Suppressor macrophage (primary cell): ENCODE results near the gene ADAM30.

ENCODE experiments used
- DNase-seq, 4 experiments: peaks; one replicate each; pipeline ENCODE4 v3.0.0-alpha.2; 2020 to 2022

Gene ADAM30

DNA sequence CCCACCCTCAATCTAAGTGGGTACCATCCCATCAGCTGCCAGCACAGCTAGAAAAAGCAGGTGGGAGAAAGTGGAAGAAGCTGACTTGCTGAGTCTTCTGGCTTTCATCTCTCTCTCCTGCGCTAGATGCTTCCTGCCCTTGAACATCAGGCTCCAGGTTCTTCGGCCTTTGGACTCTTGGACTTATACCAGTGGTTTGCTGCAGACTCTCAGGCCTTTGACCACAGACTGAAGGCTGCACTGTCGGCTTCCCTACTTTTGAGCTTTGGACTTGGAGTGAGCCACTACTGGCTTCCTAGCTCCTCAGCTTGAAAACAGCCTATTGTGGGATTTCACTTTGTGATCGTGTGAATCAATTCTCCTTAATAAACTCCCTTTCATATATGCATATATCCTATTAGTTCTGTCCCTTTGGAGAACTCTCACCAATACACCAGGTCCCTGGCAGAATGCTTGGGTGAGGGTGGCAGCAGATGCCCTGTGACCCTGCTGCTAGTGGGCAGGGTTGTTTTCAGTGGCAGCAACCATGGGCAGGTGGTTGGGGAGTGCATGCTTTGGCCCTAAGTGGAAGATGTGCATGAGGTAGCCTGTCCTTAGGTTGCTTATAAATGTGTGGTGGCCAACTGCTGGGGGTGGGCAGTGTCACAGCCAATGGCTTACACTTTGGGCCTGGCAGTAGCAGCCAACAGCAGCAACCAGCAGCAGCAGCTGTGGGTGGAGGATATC, 10.8 kb upstream of the ADAM30 start:
- DNase-seq: no peak

DNA sequence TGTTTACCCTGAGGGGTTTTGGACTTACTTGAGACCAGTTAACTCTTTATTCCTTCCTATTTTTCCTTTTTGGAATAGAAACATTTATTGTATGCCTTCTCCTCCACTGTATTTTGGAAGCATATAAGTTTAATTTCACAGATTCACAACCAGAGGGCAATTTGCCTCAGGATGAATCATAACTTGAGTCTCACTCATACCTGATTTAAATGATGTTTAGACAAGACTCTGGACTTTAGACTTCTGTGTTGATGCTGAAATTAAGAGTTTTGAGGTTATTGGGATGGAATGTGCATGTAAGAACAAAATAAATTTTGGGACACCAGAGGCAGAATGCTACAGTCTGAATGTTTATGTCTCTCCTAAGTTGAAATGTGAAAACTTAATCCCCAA, 7.1 kb upstream of the ADAM30 start:
- no peak for DNase-seq

GRCh38 chr1:119902775-119903442, 6.6 kb upstream of the ADAM30 start:
- DNase-seq: no peak

- no peak for DNase-seq
Observed at GRCh38 chr1:119898981-119899720, 2.8 kb upstream of the ADAM30 start.

- DNase-seq: no peak
Observed at GRCh38 chr1:119898530-119898929, 2.2 kb upstream of the ADAM30 start.

GRCh38 chr1:119895102-119895501, 1.2 kb downstream of the ADAM30 start:
- DNase-seq: no peak

DNA sequence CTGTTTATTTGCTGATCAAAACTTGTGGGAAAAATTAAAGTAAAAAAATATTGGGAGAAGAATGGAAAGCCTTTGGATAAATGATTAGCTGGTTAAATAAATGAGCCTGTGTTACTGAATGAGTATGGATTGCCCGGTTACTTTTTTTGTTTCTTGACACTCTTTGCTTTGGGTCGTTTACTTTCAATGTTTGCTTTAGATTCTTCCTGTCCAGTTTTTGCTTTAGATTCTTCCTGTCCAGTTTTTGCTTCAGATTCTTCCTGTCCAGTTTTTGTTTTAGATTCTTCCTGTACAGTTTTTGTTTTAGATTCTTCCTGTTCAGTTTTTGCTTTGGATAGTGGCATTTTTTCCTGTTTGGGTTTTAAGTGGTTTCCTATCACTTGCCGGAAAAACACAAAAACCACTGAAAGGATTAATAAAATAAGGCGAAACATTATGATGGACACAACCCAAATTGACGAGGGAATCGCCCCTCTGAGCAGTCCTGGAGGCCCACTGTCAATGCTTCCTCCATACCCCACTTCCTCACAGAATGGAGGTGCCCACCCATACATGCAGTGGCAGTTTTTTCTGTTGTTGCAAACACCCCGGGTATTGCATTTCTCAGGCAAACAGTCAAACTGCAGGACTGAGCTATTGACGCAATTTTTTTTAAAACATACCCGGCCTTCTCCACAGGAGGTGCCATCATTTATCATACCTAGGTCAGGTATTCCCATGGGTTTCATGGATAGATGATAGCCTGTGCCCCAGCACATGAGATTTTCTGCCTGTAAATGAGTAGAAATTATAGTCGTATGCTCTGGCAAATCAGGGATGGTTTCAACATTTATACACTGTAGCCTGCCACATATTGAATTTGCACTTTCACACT, 2.3 kb downstream of the ADAM30 start:
- DNase-seq: no peak

GRCh38 chr1:119893238-119893791, 3.0 kb downstream of the ADAM30 start:
- DNase-seq: no peak

GRCh38 chr1:119891386-119891785, 4.9 kb downstream of the ADAM30 start:
- DNase-seq: no peak

DNA sequence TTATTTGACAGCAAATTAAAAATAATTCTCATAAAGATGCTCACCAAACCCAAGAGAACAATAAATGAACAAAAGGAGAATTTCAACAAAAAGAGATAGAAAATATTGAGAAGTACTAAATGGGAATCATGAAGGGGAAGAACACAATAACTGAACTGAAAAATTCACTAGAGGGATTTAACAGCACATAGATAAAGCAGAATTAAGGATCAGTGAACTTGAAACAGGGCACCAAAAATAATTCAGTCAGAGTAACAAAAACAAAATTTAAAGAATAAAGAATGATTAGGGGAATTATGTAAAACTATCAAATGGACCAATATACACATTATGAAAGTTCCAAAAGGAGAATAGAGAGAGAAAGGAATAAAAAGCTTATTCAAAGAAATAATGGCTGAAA, 7.8 kb downstream of the ADAM30 start:
- no peak for DNase-seq

DNA sequence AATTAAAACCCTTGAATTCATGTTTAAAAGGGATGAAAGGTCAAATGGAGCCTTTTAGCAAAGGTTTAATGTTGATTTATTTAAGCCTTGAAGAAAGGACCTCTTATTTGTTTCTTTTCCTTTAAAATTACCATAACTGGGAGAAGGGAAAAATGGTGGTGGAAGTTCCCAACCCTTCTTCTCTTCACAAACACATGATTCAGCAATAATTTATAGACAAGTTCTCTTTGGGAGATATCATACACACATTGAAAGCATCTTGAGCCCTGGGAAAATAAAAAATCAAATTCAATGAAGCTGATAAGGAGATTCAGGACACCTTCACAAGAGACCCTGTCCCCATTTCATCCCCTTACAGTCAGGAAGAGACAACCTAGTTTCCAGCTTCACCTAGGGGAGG, 8.9 kb downstream of the ADAM30 start:
- no peak for DNase-seq

DNA sequence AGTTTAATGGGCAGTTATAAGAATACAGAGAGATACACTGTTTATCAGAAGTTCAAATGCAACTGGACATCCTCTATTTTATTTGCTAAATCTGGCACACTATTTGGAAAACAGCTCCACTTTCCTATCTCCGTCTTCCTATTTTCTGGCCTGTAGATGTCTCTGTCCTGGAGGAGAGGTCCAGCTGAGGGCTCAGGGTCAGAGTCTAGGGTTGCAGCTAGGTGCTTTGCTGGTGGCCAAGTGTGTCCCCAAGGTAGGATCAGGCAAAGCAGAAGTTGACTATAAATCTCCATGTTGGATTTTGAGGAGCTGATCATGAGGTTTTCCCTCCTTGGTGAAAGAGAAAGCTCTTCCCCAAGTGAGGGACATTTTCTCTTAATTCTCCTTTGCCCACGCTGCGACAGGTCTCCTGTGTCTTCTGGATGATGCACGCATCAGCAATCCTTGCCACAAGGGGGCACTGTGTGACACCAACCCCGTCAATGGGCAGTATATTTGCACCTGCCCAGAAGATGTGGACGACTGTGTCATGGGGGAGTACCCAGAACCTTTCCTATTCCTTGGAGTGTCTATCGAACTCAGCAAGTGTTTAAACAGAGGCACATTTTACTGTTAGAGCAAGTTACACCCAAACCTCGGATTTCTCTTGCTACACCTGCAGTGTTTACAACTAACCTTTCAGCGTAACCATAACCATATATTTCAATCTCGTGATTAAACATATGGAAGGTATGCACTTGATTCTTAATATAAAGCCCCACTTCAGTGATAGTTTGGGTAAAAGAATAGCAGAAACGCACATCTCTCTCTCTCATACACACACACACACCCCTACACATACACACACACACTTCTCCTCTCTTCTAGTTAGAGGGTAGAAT, 10.2 kb downstream of the ADAM30 start:
- peak; percentile 50 to 69 (median 55) for DNase-seq

- no peak for DNase-seq
Observed at GRCh38 chr1:119884711-119885110, 11.6 kb downstream of the ADAM30 start.

DNA sequence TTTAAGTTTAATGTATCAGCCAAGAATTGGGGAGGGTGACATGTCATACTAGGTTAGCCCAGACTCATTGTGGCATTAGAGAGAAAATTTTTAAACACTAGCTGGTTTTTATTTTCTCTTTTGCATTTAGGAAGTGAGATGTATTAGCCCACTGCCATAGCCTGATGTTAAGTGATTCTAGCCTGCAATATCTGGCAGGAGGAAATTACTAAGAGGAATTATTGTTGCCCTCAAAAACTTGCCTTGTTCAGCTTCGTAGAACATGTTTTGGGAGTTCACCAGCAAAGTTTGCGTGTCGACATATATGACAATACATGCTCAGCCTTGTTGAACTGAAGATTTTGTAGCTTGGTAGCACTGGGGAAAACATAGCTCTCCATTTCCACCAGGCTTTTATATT, 12.5 kb downstream of the ADAM30 start:
- peak in 2 of 4 experiments; percentile 12 to 35 for DNase-seq

GRCh38 chr1:119882132-119883049, 13.9 kb downstream of the ADAM30 start:
- DNase-seq: peak; percentile 28 to 68 (median 55)

DNA sequence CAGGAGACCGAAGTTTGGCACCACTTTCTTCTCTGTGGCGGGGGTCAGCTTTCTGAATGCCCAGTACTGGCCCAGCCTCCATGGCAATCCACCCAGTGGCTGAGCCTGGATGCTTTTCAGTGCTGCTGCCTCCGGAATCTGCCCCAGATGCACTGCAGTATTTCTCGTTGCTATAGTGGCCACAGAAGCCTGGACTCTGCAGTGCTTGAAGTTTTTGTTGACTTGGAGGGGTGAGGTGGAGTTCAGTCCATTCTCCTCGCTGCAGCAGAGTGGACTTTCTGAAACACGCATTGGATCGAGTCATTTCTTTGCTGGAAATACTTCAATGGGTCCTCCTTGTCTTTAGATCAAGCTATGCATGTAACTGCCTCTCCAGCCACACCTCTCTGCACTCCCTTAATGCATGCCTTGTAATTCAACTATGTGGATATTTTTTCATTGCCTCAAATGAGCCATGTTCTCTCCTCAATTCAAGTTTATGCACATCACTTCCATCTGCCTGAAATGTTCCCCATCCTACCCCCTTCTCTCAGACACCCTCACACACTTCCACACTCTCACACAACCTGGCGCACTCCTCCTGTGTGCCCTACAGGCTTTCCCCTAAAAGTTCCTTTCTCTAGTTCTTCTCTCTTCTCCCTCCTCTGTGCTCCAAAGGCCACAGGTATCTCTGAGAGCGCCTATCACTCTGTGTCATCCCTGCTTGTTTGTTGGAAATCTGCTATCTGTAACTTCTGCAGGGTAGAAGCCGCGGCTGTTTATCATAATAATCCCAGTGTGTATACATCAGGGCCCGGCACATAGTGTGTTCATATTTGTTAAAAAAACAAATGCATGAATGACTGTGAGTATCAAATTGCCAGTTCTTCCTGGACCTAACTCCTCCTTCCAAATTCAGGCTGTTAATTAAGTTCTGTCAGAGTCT, 16.5 kb downstream of the ADAM30 start:
- DNase-seq: no peak

GRCh38 chr1:119878171-119878570, 18.1 kb downstream of the ADAM30 start:
- no peak for DNase-seq

DNA sequence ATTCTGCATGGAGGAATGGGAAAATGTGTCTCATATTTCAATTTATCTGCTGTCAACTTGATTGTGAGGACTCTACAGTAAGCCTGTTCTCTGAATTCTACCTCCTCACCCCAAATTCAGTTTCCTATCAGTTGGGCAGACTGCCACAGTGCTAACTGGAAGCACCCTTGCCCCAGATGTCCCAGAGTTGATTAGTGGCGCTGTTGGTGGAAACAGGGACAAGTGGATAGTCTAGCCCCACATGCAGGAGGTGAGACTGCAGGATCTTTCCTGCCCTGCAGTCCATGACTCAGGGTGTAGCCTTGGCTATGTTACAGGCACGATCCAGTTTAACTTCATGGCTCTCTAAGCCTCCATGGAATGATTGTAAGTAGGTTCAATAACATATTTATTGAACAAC, 22.1 kb downstream of the ADAM30 start:
- no peak for DNase-seq
